K562 (cell line): ENCODE results near the gene TTLL3. TPM values are rescaled to one million over a fixed set of nuclear protein-coding genes. Genes with fewer than 3 reads are reported as not detected.
A peak's percentile ranks its signal among the peaks of the same experiment; 100 is the strongest.

Source experiments
- HDAC1 ChIP-seq, 2 experiments: fragments of 450-650 bp; IDR thresholded peaks; 2 replicates each; pipeline ENCODE4 v1.6.1; 2016 to 2017; ENCODE audit warnings: inconsistent platforms in 1 of 2, mild to moderate bottlenecking in 1 of 2, moderate library complexity in 1 of 2
- KDM4B ChIP-seq, 2 experiments: fragments of 450-650 bp in 1 of 2; sonication (generic) in 1 of 2; IDR thresholded peaks; 2 replicates each; pipeline ENCODE4 v1.6.1; 2016 to 2017; ENCODE audit warnings: borderline replicate concordance in 2 of 2, antibody characterized with exemption in 1 of 2, low read depth in 1 of 2, mild to moderate bottlenecking in 1 of 2
- NELFE ChIP-seq: IDR thresholded peaks from 2 replicates; pipeline ENCODE4 v1.6.1; 2011; ENCODE audit warnings: mild to moderate bottlenecking; ENCODE audit not compliant: insufficient read depth, insufficient read length
- ZKSCAN8 ChIP-seq: fragments of 200-800 bp; sonication (Bioruptor generic); IDR thresholded peaks from 2 replicates; pipeline ENCODE4 v1.6.1; 2016; ENCODE audit warnings: missing genetic modification characterization, missing compliant biosample characterization
- ZNF583 ChIP-seq: fragments of 250-450 bp; sonication (Bioruptor Pico); IDR thresholded peaks from 2 replicates; pipeline ENCODE4 v1.4.0; 2020
- polyA plus RNA-seq, 8 experiments: library from polyadenylated mRNA; depleted of rRNA in 4 of 8; stranded (reverse) in 5 of 8; unstranded in 3 of 8; fragments of >200 nt; fragmentation: Nextera tagmentation in 2 of 8; fragmentation: Illumina TruSeq in 1 of 8; extraction: Ambion mirVana in 2 of 8; extraction: Trizol in 1 of 8; gene quantifications; 2 replicates each; pipeline versions ENCODE4 v1.2.1 to v1.2.3, GENCODE V29; 2011 to 2014; ENCODE audit warnings: inconsistent platforms in 1 of 8, missing spikeins in 1 of 8
- total RNA-seq, 7 experiments: library from RNA; depleted of rRNA in 6 of 7; stranded (reverse); fragments of >200 nt in 6 of 7; fragmentation: Illumina TruSeq in 2 of 7; extraction: Trizol in 2 of 7; gene quantifications; 2 replicates each; pipeline versions ENCODE4 v1.2.1 to v1.2.3, GENCODE V29; 2011 to 2021; ENCODE audit warnings: low replicate concordance in 1 of 7
- TF ChIP-seq, protein P1 (sequence below): fragments of 450-650 bp; IDR thresholded peaks from 2 replicates; pipeline ENCODE4 v1.6.1; 2016; ENCODE audit warnings: mild to moderate bottlenecking, moderate library complexity
- TF ChIP-seq, protein P2 (sequence below): fragments of 250-450 bp; sonication (Bioruptor Pico); IDR thresholded peaks from 2 replicates; pipeline ENCODE4 v1.4.0; 2020
- TF ChIP-seq, protein P3 (sequence below): sonication (generic); formaldehyde crosslinking; IDR thresholded peaks from 2 replicates; pipeline ENCODE4 v1.8.1; 2023; ENCODE audit warnings: mild to moderate bottlenecking, missing genetic modification reagents

TTLL3 gene
- total and polyA plus RNA-seq, 9 of the 15 experiments (the other 6 are each of a cell fraction or from before 2014, with no cell fraction given) = 8.9 to 106 (median 33.2) TPM

DNA sequence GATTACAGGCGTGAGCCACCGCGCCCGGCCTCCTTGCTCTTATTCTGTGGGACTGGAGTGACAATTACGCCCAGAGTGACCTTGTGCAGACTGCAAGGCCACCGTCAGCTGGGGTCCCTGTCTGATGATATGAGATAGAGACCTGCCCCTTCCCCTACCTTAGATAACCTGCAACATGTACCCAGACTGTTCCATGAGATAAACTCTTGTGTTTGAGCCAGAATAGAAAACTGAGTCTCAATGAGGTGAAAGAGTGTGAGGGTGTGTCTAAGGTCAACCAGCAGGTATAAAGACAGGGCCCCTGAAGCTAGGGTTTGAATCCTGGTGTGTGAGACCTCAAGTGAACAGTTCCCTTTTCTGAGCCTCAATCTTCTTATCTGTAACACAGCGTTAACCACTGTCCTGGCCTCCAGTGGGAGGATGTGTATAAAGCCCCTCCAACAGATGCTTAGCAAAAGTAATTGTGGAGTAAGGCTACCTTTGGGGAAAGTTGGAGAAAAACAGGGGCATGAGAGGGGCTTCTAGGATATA lies 23.8 kb upstream of the TTLL3 start (continued):
- TF ChIP-seq, protein P1, sequence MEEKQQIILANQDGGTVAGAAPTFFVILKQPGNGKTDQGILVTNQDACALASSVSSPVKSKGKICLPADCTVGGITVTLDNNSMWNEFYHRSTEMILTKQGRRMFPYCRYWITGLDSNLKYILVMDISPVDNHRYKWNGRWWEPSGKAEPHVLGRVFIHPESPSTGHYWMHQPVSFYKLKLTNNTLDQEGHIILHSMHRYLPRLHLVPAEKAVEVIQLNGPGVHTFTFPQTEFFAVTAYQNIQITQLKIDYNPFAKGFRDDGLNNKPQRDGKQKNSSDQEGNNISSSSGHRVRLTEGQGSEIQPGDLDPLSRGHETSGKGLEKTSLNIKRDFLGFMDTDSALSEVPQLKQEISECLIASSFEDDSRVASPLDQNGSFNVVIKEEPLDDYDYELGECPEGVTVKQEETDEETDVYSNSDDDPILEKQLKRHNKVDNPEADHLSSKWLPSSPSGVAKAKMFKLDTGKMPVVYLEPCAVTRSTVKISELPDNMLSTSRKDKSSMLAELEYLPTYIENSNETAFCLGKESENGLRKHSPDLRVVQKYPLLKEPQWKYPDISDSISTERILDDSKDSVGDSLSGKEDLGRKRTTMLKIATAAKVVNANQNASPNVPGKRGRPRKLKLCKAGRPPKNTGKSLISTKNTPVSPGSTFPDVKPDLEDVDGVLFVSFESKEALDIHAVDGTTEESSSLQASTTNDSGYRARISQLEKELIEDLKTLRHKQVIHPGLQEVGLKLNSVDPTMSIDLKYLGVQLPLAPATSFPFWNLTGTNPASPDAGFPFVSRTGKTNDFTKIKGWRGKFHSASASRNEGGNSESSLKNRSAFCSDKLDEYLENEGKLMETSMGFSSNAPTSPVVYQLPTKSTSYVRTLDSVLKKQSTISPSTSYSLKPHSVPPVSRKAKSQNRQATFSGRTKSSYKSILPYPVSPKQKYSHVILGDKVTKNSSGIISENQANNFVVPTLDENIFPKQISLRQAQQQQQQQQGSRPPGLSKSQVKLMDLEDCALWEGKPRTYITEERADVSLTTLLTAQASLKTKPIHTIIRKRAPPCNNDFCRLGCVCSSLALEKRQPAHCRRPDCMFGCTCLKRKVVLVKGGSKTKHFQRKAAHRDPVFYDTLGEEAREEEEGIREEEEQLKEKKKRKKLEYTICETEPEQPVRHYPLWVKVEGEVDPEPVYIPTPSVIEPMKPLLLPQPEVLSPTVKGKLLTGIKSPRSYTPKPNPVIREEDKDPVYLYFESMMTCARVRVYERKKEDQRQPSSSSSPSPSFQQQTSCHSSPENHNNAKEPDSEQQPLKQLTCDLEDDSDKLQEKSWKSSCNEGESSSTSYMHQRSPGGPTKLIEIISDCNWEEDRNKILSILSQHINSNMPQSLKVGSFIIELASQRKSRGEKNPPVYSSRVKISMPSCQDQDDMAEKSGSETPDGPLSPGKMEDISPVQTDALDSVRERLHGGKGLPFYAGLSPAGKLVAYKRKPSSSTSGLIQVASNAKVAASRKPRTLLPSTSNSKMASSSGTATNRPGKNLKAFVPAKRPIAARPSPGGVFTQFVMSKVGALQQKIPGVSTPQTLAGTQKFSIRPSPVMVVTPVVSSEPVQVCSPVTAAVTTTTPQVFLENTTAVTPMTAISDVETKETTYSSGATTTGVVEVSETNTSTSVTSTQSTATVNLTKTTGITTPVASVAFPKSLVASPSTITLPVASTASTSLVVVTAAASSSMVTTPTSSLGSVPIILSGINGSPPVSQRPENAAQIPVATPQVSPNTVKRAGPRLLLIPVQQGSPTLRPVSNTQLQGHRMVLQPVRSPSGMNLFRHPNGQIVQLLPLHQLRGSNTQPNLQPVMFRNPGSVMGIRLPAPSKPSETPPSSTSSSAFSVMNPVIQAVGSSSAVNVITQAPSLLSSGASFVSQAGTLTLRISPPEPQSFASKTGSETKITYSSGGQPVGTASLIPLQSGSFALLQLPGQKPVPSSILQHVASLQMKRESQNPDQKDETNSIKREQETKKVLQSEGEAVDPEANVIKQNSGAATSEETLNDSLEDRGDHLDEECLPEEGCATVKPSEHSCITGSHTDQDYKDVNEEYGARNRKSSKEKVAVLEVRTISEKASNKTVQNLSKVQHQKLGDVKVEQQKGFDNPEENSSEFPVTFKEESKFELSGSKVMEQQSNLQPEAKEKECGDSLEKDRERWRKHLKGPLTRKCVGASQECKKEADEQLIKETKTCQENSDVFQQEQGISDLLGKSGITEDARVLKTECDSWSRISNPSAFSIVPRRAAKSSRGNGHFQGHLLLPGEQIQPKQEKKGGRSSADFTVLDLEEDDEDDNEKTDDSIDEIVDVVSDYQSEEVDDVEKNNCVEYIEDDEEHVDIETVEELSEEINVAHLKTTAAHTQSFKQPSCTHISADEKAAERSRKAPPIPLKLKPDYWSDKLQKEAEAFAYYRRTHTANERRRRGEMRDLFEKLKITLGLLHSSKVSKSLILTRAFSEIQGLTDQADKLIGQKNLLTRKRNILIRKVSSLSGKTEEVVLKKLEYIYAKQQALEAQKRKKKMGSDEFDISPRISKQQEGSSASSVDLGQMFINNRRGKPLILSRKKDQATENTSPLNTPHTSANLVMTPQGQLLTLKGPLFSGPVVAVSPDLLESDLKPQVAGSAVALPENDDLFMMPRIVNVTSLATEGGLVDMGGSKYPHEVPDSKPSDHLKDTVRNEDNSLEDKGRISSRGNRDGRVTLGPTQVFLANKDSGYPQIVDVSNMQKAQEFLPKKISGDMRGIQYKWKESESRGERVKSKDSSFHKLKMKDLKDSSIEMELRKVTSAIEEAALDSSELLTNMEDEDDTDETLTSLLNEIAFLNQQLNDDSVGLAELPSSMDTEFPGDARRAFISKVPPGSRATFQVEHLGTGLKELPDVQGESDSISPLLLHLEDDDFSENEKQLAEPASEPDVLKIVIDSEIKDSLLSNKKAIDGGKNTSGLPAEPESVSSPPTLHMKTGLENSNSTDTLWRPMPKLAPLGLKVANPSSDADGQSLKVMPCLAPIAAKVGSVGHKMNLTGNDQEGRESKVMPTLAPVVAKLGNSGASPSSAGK = no peak
- no peak for TF ChIP-seq KDM4B (IDR thresholded peaks at IDR 0.05; ENCODE audit: borderline replicate concordance in 2 of 2, low read depth in 1 of 2)
- peak in 1 of 2 experiments; percentile 61; a peak in 1 of 4 replicates for TF ChIP-seq HDAC1 (IDR thresholded peaks at IDR 0.05)
- TF ChIP-seq ZNF583 (CRISPR knock-in tag) = peak; percentile 20; the same call in 1 of the 2 replicates
- 0 out of 2 replicates have a peak, but pooled peaks have one; percentile 18 for TF ChIP-seq ZKSCAN8 (CRISPR knock-in tag)
- TF ChIP-seq, protein P2, sequence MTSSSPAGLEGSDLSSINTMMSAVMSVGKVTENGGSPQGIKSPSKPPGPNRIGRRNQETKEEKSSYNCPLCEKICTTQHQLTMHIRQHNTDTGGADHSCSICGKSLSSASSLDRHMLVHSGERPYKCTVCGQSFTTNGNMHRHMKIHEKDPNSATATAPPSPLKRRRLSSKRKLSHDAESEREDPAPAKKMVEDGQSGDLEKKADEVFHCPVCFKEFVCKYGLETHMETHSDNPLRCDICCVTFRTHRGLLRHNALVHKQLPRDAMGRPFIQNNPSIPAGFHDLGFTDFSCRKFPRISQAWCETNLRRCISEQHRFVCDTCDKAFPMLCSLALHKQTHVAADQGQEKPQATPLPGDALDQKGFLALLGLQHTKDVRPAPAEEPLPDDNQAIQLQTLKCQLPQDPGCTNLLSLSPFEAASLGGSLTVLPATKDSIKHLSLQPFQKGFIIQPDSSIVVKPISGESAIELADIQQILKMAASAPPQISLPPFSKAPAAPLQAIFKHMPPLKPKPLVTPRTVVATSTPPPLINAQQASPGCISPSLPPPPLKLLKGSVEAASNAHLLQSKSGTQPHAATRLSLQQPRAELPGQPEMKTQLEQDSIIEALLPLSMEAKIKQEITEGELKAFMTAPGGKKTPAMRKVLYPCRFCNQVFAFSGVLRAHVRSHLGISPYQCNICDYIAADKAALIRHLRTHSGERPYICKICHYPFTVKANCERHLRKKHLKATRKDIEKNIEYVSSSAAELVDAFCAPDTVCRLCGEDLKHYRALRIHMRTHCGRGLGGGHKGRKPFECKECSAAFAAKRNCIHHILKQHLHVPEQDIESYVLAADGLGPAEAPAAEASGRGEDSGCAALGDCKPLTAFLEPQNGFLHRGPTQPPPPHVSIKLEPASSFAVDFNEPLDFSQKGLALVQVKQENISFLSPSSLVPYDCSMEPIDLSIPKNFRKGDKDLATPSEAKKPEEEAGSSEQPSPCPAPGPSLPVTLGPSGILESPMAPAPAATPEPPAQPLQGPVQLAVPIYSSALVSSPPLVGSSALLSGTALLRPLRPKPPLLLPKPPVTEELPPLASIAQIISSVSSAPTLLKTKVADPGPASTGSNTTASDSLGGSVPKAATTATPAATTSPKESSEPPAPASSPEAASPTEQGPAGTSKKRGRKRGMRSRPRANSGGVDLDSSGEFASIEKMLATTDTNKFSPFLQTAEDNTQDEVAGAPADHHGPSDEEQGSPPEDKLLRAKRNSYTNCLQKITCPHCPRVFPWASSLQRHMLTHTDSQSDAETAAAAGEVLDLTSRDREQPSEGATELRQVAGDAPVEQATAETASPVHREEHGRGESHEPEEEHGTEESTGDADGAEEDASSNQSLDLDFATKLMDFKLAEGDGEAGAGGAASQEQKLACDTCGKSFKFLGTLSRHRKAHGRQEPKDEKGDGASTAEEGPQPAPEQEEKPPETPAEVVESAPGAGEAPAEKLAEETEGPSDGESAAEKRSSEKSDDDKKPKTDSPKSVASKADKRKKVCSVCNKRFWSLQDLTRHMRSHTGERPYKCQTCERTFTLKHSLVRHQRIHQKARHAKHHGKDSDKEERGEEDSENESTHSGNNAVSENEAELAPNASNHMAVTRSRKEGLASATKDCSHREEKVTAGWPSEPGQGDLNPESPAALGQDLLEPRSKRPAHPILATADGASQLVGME (CRISPR knock-in tag) = no peak
- TF ChIP-seq NELFE = no peak
- TF ChIP-seq, protein P3, sequence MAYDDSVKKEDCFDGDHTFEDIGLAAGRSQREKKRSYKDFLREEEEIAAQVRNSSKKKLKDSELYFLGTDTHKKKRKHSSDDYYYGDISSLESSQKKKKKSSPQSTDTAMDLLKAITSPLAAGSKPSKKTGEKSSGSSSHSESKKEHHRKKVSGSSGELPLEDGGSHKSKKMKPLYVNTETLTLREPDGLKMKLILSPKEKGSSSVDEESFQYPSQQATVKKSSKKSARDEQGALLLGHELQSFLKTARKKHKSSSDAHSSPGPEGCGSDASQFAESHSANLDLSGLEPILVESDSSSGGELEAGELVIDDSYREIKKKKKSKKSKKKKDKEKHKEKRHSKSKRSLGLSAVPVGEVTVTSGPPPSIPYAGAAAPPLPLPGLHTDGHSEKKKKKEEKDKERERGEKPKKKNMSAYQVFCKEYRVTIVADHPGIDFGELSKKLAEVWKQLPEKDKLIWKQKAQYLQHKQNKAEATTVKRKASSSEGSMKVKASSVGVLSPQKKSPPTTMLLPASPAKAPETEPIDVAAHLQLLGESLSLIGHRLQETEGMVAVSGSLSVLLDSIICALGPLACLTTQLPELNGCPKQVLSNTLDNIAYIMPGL (CRISPR knock-in tag) = no peak
